Activated naive CD8-positive, alpha-beta T cell treated with anti-CD3 and anti-CD28 coated beads, Interleukin-2, amount 10 ng/mL, durations not matched to agents 7 days and 5 days (primary cell): ENCODE data around the gene SAMD11. TPM values are rescaled to one million over a fixed set of nuclear protein-coding genes. Genes with fewer than 3 reads are reported as not detected.

Experiments
- ATAC-seq: fragments of 150-1000 bp; cut with Tn5 transposase; one replicate; pipeline ENCODE4 v1.10.0; 2021; ENCODE audit warnings: low read depth, moderate library complexity
- POLR2A ChIA-PET: fragments of 350-600 bp; sonication (Branson Sonifier 250); formaldehyde crosslinking; loops from one replicate; lab custom pipeline; 2021; ENCODE audit warnings: antibody characterized with exemption; lab: Charles Lee
- DNase-seq: peaks from one replicate; pipeline ENCODE4 v3.0.0; 2021
- H3K27ac Mint-ChIP-seq: one replicate; pipeline ENCODE4 v1.8.0; 2022; ENCODE audit warnings: mild to moderate bottlenecking, mixed read lengths
- H3K27me3 Mint-ChIP-seq: one replicate; pipeline ENCODE4 v1.8.0; 2022; ENCODE audit warnings: mild to moderate bottlenecking, moderate library complexity, mixed read lengths
- H3K36me3 Mint-ChIP-seq: one replicate; pipeline ENCODE4 v1.8.0; 2021; ENCODE audit warnings: mild to moderate bottlenecking, mixed read lengths
- H3K4me1 Mint-ChIP-seq: one replicate; pipeline ENCODE4 v1.8.0; 2021; ENCODE audit warnings: mixed read lengths
- H3K4me3 Mint-ChIP-seq: one replicate; pipeline ENCODE4 v1.8.0; 2022; ENCODE audit warnings: mild to moderate bottlenecking, moderate library complexity, mixed read lengths
- H3K9me3 Mint-ChIP-seq: one replicate; pipeline ENCODE4 v1.8.0; 2021; ENCODE audit warnings: mixed read lengths
- total RNA-seq, 2 experiments: library from RNA; stranded (reverse); gene quantifications; one replicate each; pipeline ENCODE4 v1.2.3, GENCODE V29; 2021

The SAMD11 gene
- total RNA-seq, 2 experiments from 2014 or later, result 0.22 TPM; not detected in 1

DNA sequence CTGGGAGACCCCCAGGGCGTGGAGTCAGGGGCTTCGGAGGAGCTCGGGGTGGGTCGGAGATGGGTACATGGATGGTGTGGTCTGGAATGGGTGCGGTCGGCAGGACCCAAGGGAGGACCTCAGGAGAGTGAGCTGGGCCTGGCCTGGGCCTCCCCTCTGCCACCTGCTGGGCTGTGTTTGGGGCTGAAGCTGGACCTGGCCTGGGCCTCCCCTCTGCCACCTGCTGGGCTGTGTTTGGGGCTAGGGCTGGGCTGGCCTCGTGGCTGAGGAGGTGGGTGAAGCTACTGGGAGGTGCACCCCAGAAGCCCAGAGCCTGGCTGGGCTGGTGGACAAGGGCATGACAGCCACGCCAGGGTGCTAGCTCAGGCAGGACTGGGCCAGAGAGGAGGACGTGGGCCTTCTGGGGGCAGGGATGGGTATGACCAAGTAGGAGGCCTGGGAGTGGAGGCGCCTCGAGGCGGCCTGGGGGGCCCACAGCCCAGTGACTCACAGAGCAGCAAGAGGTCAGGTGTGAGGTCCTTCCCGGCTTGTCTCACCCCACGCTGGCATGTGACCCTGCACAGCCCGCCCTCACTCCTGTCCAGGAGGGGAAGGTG, 14.5 kb downstream of the SAMD11 start:
- H3K27ac Mint-ChIP-seq, result no peak overlapping the region
- no peak for DNase-seq
- peaks cover 28% of the 10 kb centered on the region for H3K27me3 Mint-ChIP-seq
- H3K4me3 Mint-ChIP-seq, result no peak overlapping the region
- no peak for ATAC-seq
- peaks cover 3% of the 10 kb centered on the region for H3K4me1 Mint-ChIP-seq
- no peaks in the 10 kb centered on the region for H3K36me3 Mint-ChIP-seq
- POLR2A ChIA-PET, result no interaction called here
- no peaks in the 10 kb centered on the region for H3K9me3 Mint-ChIP-seq

DNA sequence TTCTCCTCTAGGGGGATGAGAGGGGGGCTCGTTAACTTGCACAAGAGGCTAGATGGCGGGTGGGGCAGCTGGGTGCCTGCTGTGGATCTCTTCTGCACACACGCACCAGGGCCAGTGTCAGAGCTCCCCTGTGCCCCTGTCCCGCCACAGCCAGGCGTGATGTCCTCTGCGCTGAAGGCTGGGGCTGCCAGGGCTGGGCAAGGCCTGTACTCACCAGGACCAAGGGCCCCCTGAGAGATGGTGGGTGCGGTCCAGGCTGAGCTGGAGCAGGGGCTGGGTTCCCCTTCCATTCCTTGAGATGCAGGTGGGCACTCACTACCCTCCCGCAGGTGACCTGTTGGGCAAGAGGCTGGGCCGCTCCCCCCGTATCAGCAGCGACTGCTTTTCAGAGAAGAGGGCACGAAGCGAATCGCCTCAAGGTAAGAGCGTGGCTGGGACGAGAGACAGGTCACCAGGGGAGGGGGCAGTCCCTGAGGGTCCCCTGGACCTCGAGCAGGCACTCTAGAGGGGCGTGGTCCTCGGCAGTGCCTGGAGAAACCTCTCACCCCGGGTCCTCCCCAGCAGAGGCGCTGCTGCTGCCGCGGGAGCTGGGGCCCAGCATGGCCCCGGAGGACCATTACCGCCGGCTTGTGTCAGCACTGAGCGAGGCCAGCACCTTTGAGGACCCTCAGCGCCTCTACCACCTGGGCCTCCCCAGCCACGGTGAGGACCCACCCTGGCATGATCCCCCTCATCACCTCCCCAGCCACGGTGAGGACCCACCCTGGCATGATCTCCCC, 15.2 kb downstream of the SAMD11 start:
- H3K27me3 Mint-ChIP-seq, result peaks cover 33% of the 10 kb centered on the region
- POLR2A ChIA-PET, result no interaction called here
- no peaks in the 10 kb centered on the region for H3K9me3 Mint-ChIP-seq
- peaks cover 4% of the 10 kb centered on the region for H3K4me1 Mint-ChIP-seq
- no peak overlapping the region for H3K27ac Mint-ChIP-seq
- DNase-seq, result no peak
- no peak overlapping the region for H3K4me3 Mint-ChIP-seq
- no peak for ATAC-seq
- no peaks in the 10 kb centered on the region for H3K36me3 Mint-ChIP-seq

DNA sequence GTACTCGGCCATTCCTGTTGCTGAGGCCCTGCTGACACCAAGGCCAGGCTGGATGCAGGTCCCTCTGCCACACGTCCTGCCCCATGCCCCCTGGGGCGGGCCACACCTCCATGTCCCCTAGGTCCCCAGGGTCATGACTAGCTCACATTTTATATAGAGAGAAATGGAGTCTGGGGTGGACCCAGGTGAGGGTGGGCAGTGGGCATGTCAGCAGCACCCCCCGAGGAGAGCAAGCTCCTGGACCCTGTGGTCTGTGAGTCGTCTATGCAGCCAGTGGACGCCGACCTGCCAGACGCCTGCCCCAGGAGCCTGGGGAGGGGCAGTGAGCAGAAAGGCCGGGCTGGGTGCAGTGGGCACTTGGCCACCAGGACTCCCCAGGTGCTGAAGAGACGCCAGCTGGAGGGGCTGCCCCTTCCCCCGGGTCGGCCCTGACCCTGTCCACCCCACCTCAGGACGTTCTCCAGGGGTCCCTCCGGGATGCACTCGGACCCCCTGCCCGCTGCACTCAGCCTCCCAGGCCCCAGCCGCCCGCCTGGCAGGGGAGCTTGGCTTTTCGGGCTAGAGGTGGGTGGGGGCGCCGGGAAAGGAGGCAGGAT, 15.9 kb downstream of the SAMD11 start:
- Mint-ChIP-seq H3K36me3 (no peaks in the 10 kb centered on the region), H3K9me3 (no peaks in the 10 kb centered on the region), H3K4me3 (no peak overlapping the region), H3K4me1 (peaks cover 4% of the 10 kb centered on the region), H3K27ac (no peak overlapping the region), H3K27me3 (peaks cover 36% of the 10 kb centered on the region)
- DNase-seq (no peak), ATAC-seq (no peak)
- POLR2A ChIA-PET, result interaction anchor here (1.5 kb wide), 1 partner anchor 161 kb away, joined by 3 read pairs; no protein-coding TSS in a partner anchor

DNA sequence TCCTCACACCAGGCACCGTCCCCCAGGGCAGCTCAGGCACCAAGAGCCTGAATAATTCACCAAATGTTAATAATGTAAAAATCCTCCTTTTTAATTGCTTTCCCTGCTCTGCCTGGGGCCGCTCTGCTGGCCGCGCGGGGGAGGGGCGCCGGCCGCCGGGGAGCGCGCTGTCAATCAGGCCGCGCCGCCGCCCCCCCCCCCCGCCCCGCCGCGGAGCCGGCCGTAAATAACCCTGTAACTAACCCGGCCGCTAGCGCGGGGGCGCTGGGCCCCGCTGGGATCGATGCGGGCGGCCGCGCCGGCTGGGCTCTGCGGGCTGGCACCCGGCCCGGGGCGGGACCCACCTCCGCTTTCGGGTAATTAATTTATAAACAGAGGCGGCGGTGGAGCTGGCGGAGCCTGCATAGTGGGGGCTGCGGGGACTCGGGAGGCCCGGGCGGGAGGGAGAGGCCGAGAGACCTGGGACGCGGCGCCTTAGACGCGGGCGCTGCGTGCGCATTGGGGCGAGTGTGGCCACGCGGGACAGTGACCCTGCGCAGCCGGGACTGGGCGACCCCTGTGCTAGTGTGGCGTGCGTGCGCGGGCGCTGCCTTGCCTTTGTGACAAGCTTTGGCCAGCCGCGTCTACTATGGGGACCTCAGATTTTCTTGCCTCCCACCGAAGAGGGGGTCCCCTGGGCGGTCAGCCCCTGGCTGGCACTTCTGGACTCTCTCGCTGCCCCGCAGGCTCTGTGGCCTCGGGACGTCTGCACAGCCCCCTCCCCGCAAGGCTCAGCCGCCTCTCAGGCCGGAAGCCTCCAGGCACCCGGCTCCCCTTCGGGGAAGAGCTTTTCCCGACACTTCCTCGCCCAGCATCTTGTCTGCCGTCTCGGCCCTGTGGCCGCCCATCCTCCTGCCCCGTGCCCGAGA, 16.6 kb downstream of the SAMD11 start:
- Mint-ChIP-seq H3K4me3 (peak overlapping the region; percentile 56), H3K4me1 (peaks cover 4% of the 10 kb centered on the region), H3K27me3 (peaks cover 30% of the 10 kb centered on the region), H3K9me3 (no peaks in the 10 kb centered on the region), H3K27ac (no peak overlapping the region), H3K36me3 (peaks cover 3% of the 10 kb centered on the region)
- peak; percentile 53 for DNase-seq
- no peak for ATAC-seq
- POLR2A ChIA-PET, result interaction anchor here (0.6 to 2.4 kb wide), 7 partner anchors 8 to 162 kb away, joined by 3 to 11 read pairs (median 3); partner anchors contain the start of genes NOC2L and PLEKHN1

DNA sequence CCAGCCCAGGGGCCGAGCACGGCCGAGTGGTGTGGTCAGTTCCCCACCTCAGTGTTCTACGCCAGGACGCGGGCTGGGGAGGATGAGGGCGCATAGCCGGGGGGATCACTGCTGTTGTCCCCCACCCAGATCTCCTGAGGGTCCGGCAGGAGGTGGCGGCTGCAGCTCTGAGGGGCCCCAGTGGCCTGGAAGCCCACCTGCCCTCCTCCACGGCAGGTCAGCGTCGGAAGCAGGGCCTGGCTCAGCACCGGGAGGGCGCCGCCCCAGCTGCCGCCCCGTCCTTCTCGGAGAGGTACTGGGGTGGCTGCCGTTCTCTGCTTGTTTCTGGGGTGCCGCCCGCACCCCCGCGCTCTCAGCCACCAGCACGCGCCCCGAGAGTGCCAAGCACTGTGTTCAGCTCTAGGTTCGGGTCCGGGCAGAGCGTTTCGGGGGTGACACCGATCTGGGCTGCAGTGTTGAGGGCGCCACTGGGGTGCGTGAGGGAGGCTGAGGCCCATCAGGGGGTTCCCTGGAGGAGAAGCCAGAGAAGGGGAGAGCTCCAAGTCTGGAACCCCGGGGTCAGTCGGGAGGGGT, 17.4 kb downstream of the SAMD11 start:
- H3K27ac Mint-ChIP-seq, result peak overlapping the region; percentile 82
- POLR2A ChIA-PET, result interaction anchor here (0.6 to 2.4 kb wide), 7 partner anchors 8 to 163 kb away, joined by 3 to 11 read pairs (median 3); partner anchors contain the start of genes NOC2L and PLEKHN1
- peaks cover 9% of the 10 kb centered on the region for H3K36me3 Mint-ChIP-seq
- H3K4me1 Mint-ChIP-seq, result peaks cover 4% of the 10 kb centered on the region
- H3K9me3 Mint-ChIP-seq, result no peaks in the 10 kb centered on the region
- peak overlapping the region; percentile 68 for H3K4me3 Mint-ChIP-seq
- peaks cover 30% of the 10 kb centered on the region for H3K27me3 Mint-ChIP-seq
- DNase-seq, result peak; percentile 66
- peak; percentile 16 for ATAC-seq

DNA sequence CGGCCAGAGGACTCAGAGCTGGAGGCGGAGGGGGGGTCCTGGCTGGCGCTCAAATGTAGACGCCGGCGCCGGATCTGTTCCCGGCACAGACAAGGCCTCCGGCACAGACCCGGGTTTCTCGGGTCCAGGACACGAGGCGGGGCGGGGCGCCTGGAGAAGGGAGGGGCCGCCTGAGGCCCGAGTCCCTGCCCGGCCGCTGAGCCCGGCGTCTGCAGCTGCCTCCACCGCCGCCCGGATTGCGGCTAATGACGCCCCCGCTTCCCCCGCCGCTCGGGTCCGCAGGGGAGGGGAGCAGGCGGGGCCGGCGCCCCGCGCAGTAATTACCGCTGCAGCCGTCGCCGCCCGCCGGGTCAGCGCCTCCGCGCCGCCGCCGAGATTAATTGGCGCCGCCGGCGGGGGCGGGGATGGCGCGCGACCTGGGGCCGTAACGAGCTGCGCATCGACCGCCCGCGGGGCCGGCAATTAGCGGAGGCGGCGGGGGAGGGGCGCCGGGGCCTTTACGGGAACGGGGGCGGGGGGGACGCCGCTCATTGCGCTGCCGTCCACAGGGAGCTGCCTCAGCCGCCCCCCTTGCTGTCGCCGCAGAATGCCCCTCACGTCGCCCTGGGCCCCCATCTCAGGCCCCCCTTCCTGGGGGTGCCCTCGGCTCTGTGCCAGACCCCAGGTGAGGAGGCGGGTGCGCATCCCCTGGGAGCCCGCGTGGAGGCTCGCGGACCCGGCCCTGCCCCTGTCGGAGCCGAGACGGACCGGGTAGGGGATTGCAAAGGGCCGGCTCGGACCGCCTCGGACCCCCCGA, 18.1 kb downstream of the SAMD11 start:
- POLR2A ChIA-PET, result interaction anchor here (0.9 to 2.4 kb wide), 7 partner anchors 9 to 1643 kb away, joined by 3 to 11 read pairs (median 3); partner anchors contain the start of genes NOC2L and PLEKHN1
- no peaks in the 10 kb centered on the region for H3K9me3 Mint-ChIP-seq
- DNase-seq (peak; percentile 70), ATAC-seq (peak; percentile 18)
- peaks cover 4% of the 10 kb centered on the region for H3K4me1 Mint-ChIP-seq
- peaks cover 27% of the 10 kb centered on the region for H3K27me3 Mint-ChIP-seq
- peak overlapping the region; percentile 68 for H3K4me3 Mint-ChIP-seq
- H3K36me3 Mint-ChIP-seq, result peaks cover 9% of the 10 kb centered on the region
- H3K27ac Mint-ChIP-seq, result no peak overlapping the region

DNA sequence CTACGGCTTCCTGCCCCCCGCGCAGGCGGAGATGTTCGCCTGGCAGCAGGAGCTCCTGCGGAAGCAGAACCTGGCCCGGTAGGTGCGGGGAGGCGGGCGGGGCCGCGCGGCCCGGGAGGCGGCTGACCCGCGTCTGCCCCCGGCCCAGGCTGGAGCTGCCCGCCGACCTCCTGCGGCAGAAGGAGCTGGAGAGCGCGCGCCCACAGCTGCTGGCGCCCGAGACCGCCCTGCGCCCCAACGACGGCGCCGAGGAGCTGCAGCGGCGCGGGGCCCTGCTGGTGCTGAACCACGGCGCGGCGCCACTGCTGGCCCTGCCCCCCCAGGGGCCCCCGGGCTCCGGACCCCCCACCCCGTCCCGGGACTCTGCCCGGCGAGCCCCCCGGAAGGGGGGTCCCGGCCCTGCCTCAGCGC, 18.7 kb downstream of the SAMD11 start:
- Mint-ChIP-seq H3K27ac (no peak overlapping the region), H3K9me3 (no peaks in the 10 kb centered on the region), H3K27me3 (peaks cover 26% of the 10 kb centered on the region), H3K4me1 (peaks cover 4% of the 10 kb centered on the region), H3K36me3 (peaks cover 12% of the 10 kb centered on the region), H3K4me3 (no peak overlapping the region)
- ATAC-seq (peak; percentile 10), DNase-seq (peak; percentile 64)
- POLR2A ChIA-PET, result interaction anchor here (0.9 to 2.4 kb wide), 5 partner anchors 14 to 1643 kb away, joined by 3 to 11 read pairs (median 3); partner anchors contain the start of genes NOC2L and PLEKHN1

DNA sequence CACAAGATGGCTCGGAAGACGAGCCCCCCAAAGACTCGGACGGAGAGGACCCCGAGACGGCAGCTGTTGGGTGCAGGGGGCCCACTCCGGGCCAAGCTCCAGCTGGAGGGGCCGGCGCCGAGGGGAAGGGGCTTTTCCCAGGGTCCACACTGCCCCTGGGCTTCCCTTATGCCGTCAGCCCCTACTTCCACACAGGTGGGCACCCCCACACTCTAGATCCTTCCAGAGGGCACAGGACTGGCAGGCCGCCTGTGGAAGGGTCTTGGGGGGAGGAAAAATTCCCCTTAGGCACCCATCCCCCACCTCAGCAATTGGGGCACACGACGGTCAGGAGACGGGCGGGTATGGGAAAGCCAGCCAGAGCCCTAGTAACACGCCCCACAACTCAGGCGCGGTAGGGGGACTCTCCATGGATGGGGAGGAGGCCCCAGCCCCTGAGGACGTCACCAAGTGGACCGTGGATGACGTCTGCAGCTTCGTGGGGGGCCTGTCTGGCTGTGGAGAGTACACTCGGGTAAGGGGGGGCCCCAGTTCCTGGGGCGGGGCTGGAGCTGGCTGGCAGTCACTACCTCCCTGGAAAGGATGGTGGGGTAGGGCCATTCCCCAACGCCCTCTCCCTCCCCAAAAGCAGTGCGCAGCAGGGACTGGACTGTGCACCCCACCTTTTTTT, 19.3 kb downstream of the SAMD11 start:
- H3K9me3 Mint-ChIP-seq, result no peaks in the 10 kb centered on the region
- H3K36me3 Mint-ChIP-seq, result peaks cover 12% of the 10 kb centered on the region
- no peak overlapping the region for H3K4me3 Mint-ChIP-seq
- peaks cover 4% of the 10 kb centered on the region for H3K4me1 Mint-ChIP-seq
- H3K27ac Mint-ChIP-seq, result no peak overlapping the region
- POLR2A ChIA-PET, result interaction anchor here (0.7 to 1.1 kb wide), 5 partner anchors 12 to 1642 kb away, joined by 3 to 9 read pairs (median 3); partner anchors contain the start of gene NOC2L
- DNase-seq (no peak), ATAC-seq (no peak)
- H3K27me3 Mint-ChIP-seq, result peaks cover 26% of the 10 kb centered on the region

DNA sequence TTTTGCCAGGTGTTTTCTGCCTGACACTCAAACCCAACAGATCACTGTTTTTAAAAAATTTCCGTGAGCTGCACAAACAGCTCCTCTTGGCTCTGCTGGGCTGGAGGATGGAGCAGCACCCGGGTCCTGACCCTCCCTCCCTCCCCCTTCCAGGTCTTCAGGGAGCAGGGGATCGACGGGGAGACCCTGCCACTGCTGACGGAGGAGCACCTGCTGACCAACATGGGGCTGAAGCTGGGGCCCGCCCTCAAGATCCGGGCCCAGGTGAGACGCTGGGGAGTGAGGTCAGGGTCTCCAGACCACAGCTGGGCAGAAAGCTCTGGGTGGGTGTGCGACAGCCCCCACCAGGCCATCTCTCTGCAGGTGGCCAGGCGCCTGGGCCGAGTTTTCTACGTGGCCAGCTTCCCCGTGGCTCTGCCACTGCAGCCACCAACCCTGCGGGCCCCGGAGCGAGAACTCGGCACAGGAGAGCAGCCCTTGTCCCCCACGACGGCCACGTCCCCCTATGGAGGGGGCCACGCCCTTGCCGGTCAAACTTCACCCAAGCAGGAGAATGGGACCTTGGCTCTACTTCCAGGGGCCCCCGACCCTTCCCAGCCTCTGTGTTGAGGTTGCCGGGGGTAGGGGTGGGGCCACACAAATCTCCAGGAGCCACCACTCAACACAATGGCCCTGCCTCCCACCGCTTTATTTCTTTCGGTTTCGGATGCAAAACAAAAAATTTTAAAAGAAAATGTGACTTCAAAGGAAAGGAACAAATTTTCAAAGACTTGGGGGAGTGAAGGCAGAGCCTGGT, 20.0 kb downstream of the SAMD11 start:
- H3K27ac Mint-ChIP-seq, result no peak overlapping the region
- H3K9me3 Mint-ChIP-seq, result no peaks in the 10 kb centered on the region
- DNase-seq (peak; percentile 51), ATAC-seq (peak; percentile 26)
- H3K4me1 Mint-ChIP-seq, result peaks cover 4% of the 10 kb centered on the region
- H3K36me3 Mint-ChIP-seq, result peaks cover 12% of the 10 kb centered on the region
- POLR2A ChIA-PET, result interaction anchor here (0.7 to 1.0 kb wide), 4 partner anchors 10 to 15 kb away, joined by 3 to 9 read pairs (median 3); partner anchors contain the start of gene NOC2L
- peak overlapping the region; percentile 59 for H3K4me3 Mint-ChIP-seq
- H3K27me3 Mint-ChIP-seq, result peaks cover 26% of the 10 kb centered on the region

DNA sequence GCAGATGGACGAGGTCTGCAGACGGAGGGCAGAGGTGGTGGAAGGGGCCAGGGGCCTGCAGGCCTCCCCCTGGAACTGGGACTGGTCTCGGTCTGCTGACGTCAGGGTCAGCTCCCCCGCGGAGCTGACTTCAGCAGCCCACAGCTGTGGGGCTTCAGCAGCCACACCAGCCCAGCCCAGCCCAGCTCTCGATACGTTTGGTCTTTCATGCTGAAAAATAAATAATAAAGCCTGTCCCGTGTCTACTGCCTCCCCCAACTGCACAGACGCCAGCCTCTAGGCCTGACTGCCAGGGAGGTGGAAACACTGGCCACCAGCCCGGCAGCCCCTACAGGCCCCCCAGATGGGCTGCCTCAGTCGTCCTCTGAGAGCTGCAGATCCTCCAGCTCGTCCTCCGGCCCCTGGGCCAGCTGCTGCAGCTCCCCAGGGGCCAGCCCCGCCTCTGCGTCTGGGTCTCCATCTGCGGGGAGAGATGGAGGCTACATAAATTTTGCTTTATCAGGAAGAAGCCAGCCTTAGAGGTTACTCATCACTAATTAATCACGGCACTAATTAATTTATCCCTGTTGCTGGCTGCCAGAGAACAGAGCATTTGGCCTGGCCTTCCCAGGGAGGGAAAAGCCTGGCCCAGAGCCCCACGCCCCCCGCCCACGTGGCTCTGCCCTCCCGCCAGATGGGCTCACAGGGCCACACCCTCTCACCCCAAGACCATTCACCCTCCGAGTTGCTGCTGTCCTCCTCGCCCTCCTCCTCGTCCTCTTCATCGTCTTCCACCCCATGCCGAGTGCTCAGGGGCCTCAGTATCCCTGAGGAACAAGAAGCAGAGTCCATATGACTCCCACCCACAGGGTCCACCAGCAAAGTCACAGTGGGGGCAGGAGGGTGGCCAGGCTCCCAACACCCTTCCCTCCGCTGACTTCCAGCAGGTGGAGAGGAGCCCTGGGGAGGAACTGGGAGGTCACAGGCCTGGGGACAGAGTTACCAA, 20.9 kb downstream of the SAMD11 start:
- Mint-ChIP-seq H3K4me3 (peak overlapping the region; percentile 59), H3K36me3 (peaks cover 13% of the 10 kb centered on the region), H3K27me3 (peaks cover 19% of the 10 kb centered on the region), H3K9me3 (no peaks in the 10 kb centered on the region), H3K4me1 (peaks cover 4% of the 10 kb centered on the region), H3K27ac (no peak overlapping the region)
- POLR2A ChIA-PET, result interaction anchor here (0.9 kb wide), 2 partner anchors 11 to 14 kb away, joined by 3 read pairs; partner anchors contain the start of gene NOC2L
- DNase-seq, result no peak
- ATAC-seq, result no peak
